NCI-H1105 (cell line): Measurements from ENCODE around the gene LARP1.
A peak's percentile ranks its signal among the peaks of the same experiment; 100 is the strongest.
"Not testable (repeated sequence)": the region's sequence is repeated elsewhere in the genome, so short reads cannot be mapped to it uniquely, and the experiment has no call there.

Experiments used
- DNase-seq: peaks from one replicate; lab custom pipeline; 2025; lab: John Stamatoyannopoulos, UW

The LARP1 gene

DNA sequence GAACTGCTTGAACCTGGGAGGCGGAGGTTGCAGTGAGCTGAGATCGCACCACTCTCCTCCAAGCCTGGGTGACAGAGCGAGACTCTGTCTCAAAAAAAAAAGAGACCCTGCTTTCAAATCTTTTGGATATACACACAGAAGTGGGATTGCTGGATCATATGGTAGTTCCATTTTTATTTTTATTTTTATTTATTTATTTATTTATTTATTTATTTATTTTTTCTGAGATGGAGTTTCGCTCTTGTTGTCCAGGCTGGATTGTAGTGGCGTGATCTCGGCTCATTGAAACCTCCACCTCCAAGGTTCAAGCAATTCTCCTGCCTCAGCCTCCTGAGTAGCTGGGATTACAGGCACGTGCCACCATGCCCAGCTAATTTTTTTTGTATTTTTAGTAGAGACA is 19.8 kb upstream of the LARP1 start:
- not testable (repeated sequence) for DNase-seq

GRCh38 chr5:154736372-154736771 is 18.8 kb upstream of the LARP1 start:
- not testable (repeated sequence) for DNase-seq

DNA sequence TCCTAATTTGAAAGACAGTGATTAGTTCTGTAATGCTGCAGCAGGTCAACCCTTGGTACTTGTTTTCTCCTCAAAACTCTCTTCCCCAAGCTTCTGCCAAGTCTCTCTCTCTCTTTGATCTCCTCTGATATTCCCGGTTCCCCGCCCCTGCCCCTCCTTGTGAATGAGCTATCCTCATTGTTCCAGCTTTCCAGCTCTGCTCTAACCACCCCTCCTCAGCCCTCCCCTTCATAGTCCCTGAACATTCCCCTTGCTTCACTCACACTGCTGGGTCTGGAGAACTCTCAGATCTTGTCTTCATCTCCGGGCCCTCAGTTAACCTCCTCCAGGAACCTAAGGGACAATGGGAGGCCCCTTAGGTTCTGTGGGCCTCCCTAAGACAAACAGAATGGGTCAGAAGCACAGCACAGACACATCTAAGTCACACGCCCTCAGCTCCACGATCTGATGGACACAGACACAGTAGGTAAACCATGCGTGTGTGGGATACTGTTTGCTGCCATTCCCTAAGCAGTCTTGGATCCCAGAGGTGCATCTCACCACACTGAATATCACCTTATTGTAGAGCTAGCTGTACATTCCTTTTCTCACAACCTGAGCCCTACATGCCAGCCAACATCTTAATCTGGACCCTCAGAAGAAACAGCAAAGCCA is 17.4 kb upstream of the LARP1 start:
- no peak for DNase-seq

DNA sequence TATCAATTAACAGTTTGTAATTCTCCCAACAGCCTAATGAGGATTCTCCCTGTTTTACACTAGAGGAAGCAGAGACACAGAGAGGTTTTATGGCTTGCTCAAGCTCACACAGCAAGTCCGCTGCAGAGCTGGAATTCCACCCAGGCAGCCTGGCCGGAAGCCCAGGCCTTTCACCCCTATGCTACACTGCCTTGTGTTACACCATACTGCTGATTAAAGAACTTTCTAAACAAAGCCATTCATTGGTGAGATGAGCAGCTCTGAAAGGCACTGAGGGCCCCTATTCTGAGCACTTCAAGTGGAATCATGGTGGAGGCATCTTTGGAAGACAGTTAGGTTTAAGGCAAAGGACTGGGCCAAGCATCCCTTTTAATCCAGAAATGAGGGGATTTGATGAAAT is 14.7 kb upstream of the LARP1 start:
- no peak for DNase-seq

GRCh38 chr5:154740957-154741356 is 14.2 kb upstream of the LARP1 start:
- no peak for DNase-seq

DNA sequence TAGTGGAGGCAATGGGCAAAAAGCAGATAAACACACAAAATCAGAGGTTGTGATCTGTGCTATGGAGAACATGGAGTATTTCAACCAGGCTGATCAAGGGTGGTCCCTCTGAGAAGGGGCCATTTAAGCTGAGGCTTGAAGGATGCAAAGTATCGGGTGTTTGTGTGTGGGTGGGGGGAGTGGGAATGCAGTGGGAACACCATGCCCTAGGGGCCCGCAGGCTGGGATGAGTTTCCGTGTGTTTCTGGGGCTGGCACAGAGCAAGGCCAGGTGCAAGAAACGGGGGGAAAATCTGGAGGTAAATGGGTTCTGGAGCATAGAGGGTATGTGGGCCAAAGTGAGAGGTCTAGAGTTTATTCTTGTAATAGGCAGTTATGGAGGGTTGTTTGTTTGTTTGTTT is 13.8 kb upstream of the LARP1 start:
- DNase-seq = no peak

DNA sequence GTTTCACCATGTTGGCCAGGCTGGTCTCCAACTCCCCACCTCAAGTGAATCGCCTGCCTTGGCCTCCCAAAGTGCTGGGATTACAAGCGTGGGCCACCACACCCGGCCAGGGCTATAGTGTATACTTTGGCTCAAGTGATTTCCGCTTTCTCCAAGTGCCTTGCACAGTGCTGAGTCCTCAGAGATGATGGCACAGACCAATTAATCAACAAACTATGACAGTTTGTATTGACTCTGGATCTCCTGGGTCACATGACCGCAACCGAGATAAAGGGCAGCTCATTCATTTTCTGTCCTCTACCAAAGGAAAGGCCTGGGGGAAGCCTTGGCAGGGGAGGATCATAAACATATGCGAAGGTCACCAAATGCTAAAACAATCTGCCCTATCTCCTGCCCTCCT is 11.4 kb upstream of the LARP1 start:
- DNase-seq = no peak

- no peak for DNase-seq
Observed at GRCh38 chr5:154745349-154745748, 9.8 kb upstream of the LARP1 start.

DNA sequence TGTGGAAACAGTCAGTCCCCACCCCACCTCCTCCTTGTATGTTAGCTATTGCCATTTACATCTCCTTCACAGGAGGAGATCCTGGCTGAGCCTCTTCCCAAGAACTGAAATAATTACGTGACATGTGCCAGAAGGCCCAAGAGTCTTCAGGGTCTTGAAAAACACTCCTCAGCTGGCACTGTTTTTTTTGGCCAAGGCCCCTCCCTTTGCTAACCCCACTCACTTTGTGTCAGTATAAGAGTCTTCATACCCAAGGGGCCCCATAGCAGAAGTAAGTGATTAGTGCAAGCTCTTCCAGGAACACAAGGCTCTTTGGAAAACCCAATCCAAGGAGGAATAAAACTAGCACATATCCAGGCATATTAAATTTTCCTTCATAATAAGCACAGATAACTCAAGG is 5.7 kb upstream of the LARP1 start:
- DNase-seq = no peak

- DNase-seq = not testable (repeated sequence)
Observed at GRCh38 chr5:154750641-154751040, 4.5 kb upstream of the LARP1 start.

GRCh38 chr5:154751854-154752253 is 3.3 kb upstream of the LARP1 start:
- DNase-seq = no peak

DNA sequence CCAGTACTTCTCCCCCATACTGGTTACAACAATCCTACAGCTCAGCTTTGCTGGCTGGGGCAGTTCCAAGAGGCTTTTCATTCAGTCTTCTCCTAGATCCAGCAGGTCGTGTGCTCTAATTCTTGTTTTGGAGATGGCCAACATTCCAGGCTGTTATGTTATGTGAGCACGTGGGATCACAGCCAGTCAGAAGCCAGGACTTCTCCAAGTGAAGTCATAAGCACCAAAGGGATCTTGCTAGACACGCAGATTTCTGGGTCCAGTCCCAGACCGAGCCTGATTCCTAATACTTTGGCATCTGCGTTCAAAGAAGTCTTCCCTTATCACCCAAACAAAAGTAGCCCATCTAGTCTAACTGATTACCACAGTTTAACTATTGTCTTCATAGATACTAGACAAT is 1.4 kb upstream of the LARP1 start:
- no peak for DNase-seq

DNA sequence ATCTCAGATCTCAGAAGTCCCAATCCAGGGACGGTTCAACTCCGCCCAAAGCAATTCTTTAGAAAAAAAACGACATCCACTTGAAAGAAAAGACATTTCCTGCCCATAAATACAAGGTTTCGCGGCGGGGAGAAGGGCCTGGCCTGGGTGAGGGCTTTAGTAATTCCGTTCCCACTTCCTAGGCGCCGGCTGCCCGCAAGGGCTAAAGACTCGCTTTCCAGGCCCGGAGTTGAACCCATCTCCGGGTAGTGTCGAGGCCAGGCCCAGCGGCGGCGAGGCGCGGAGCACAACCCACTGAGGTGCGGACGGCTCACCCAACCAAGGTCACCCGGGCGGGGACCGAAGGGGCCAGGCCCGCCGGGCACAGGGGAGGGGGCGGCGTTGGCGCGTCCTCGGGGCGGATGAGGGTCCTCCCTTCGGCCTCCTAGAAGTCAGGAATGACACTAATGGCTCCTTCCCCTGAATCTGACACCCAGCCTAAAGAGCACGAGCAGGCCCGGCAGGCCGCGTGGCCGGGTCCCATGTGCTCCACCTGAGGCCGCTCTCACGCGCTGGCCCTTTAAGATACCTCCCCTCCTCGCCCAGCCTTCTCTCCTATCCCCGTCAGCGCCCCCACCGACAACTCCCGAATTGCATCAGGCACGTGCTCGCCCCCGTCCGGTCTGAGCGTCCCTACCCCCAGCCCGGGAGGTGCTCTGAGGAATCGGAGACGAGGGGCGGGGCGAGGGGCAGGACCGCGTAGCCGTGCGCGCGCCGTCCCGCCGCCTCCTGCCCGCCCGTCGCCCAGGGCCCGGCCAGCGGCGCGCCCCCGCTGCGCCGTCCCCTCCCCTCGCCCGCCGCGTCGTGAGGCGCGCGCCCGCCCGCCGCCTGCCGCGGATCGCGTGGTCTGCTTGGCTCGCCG is 467 bp upstream of the LARP1 start:
- DNase-seq = peak; percentile 89

DNA sequence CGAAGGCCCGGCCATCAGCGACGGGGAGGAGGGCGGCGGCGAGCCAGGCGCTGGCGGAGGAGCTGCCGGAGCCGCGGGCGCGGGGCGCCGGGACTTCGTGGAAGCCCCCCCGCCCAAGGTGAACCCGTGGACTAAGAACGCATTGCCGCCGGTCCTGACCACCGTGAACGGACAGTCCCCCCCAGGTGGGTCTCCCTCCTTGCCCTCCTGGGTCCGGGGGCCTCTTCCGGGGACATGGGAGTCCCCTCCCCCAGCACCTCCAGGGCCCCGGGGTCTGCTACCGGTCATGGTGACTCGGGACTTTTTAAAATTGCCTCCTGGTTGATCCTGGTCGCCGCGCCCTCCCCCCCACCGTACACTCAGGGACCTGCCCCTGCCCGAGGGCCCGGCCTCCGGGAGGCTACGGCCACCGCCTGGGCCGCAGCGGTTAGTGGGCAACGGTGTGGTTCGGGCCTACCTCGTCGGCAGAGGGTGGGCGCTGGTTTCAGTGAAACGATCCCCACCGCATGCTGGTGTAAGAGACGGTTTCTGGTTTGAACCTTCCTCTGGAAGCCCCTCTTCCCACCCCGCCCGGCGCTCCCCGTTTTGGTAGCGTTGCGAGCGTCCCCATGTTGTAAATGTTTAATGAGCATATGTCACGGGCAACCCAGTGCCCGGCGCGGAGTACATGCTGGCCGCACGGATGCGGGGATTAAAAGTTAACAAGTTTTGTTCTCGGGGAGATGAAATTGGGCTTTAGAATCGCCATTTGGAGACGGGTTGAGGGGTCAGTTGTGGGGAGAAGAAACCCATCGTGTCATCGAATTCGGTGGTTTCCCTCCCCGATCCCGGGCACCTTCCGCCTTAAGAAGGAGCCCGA is 1.1 kb downstream of the LARP1 start:
- DNase-seq = no peak

DNA sequence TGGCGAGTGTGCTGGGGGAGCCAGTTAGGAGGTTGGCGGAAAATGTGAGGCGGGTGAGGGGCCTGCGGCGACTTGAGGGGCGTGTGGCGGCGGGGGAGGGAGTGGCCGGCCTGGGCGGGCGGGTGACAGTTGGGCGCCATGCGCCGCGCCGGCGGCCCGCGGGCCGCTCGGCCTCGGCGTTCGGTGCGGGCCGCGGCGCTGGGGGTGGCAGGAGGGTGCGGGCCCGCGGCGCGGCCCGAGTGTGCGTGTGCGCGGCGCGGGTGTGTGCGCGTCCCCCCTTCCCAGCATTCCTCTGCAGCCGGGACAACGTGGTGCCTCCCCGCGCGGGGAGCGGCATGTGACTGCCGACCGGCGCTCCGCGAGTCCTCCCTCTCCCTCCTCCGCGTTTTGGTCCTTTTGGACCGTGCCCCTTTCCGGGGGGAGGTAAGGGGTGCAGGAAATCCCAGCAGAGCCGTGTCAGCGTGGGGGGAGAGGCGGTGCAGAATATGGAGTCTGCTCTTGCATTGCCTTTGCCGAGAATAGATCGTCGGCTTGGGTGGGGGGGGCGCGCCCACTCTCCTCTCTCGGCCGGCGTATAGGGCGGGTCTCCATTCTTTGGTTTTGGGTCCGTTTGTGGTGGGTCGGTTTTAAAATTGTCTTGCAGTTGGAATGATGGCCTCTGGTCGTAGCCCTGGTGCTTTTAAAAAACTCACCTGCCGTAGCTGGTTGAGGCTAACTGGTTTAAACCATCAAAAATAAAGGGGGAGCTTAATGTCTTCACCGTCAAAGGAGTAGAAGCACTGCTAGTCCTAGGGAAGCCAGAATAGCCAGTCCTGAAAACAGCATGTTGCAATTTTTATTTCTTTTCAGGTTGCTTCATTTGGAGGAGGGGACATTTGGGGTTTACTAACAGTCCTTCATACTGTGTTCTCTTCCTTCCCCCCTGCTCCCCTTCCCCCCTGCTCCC is 2.0 kb downstream of the LARP1 start:
- no peak for DNase-seq

DNA sequence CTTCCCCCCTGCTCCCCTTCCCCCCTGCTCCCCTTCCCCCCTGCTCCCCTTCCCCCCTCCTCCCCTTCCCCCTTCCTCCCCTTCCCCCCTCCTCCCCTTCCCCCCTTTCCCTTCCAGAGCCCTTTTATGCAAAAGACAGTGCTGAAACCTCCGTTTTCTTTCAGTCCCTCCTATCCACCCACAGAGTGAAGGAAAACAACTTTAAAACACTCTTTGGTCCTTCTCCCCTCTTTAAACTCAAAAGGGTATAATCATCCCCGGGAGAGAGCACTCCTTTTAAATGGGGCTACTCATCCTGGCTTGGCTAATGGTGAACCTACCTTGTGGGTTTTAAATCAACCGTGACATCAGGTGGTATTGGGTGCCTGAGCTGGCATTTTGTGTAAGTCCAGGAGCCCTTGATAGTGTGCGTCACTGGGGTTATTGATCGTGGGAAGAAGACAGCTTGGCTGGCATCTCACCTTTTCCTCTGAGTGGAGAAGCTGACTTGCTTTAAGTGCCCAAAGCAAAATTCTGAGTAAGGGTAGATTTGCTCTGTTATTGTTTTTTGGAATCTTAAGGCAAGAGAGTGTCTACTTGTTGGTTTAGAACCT is 2.7 kb downstream of the LARP1 start:
- peak; percentile 12 for DNase-seq

GRCh38 chr5:154758493-154758892 is 3.3 kb downstream of the LARP1 start:
- no peak for DNase-seq

- DNase-seq = no peak
Observed at GRCh38 chr5:154758977-154759376, 3.8 kb downstream of the LARP1 start.

DNA sequence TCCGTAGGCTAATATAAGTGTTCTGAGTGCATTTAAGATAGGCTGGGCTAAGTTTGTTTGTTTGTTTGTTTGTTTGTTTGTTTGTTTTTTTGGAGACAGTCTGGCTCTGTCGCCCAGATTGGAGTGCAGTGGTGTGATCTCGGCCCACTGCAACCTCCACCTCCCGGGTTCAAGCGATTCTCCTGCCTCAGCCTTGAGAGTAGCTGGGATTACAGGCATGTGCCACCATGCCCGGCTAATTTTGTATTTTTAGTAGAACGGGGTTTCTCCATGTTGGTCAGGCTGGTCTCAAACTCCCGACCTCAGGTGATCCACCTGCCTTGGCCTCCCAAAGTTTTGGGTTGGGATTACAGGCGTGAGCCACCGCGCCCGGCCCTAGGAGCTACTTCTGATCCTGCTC is 4.7 kb downstream of the LARP1 start:
- DNase-seq = not testable (repeated sequence)

DNA sequence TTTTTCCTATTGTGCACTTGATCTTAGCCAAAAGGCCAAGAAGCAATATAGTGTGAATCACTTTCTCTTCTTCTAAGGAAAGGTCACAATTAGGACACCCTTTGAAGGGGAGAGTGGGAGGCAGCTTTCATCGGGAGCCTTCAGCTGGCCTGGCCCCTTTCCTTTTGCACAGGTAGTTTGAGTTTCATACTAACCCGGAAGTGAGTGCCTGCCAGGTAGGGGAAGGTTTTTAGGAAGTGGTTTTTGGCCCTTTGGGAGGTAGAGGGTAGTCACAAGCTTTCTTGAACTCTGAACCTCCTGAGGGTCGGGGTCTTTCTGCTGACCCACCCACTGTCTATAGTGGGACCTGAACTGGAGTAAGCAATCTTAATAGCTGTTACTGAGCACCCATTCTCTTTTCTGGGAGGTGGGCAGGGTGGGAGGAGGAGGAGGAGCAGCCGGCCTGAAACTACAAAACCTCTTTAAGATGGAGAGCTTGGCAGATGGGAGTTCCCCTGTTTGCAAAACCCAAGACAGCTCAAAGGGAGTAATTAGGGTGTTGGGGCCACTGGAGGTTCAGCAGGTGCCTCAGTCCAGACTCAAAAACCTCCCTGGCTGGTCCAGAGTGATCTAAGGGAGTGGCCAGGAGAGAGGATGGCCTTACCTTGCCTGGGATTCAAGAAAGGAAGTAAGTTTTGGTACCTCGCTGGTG is 6.0 kb downstream of the LARP1 start:
- no peak for DNase-seq
